Spinal cord (tissue), 10 donors: ENCODE measurements around the gene LRFN2. TPM values are rescaled to one million over a fixed set of nuclear protein-coding genes. Genes with fewer than 3 reads are reported as not detected.

ENCODE experiments used
- DNase-seq, 6 donors: peaks; one replicate each; pipeline versions ENCODE4 v3.0.0 to v3.0.0-alpha.2; 2013 to 2015; ENCODE audit warnings: low spot score in 6 of 6, low read depth in 4 of 6
- H3K27ac ChIP-seq: one replicate; pipeline ENCODE4 v1.5.1; 2013; ENCODE audit warnings: low read depth, low read length, control low read depth
- H3K27me3 ChIP-seq: one replicate; pipeline ENCODE4 v1.6.1; 2013; ENCODE audit warnings: low read length; ENCODE audit not compliant: control insufficient read depth, insufficient read depth
- H3K36me3 ChIP-seq: one replicate; pipeline ENCODE4 v1.6.1; 2013; ENCODE audit warnings: low read length; ENCODE audit not compliant: control insufficient read depth, insufficient read depth
- H3K4me1 ChIP-seq: one replicate; pipeline ENCODE4 v1.6.1; 2013; ENCODE audit warnings: low read length; ENCODE audit not compliant: control insufficient read depth, insufficient read depth
- H3K4me3 ChIP-seq: one replicate; pipeline ENCODE4 v1.5.1; 2013; ENCODE audit warnings: low read depth, low read length, control low read depth
- H3K9me3 ChIP-seq: one replicate; pipeline ENCODE4 v1.6.1; 2013; ENCODE audit warnings: low read length; ENCODE audit not compliant: control insufficient read depth, insufficient read depth
- WGBS: methylation state at CpG from one replicate; pipeline ENCODE4 v1.1.5; 2013; ENCODE audit warnings: missing lambda C conversion rate; ENCODE audit not compliant: insufficient coverage; 5-methylcytosine and 5-hydroxymethylcytosine counted together
- polyA plus RNA-seq, 2 donors: library from polyadenylated mRNA; unstranded; fragments of 120-200 nt; gene quantifications; one replicate each; pipeline ENCODE4 v1.2.1, GENCODE V29; 2013; ENCODE audit not compliant: insufficient read length in 2 of 2
- total RNA-seq, 2 donors: library from RNA; depleted of rRNA in 1 of 2; stranded (reverse); fragments of 120-200 nt in 1 of 2; fragments of >200 nt in 1 of 2; gene quantifications; one replicate each; pipeline versions ENCODE4 v1.2.3 to v1.2.4, GENCODE V29; 2013 to 2014
- donor health status: healthy.

LRFN2 gene
- total and polyA plus RNA-seq, 4 donors: 2.7 to 8.6 (median 7.3) TPM

- H3K4me3 ChIP-seq: no peak overlapping the region
Observed at GRCh38 chr6:40477246-40478126, 109.7 kb downstream of the LRFN2 start.

DNA sequence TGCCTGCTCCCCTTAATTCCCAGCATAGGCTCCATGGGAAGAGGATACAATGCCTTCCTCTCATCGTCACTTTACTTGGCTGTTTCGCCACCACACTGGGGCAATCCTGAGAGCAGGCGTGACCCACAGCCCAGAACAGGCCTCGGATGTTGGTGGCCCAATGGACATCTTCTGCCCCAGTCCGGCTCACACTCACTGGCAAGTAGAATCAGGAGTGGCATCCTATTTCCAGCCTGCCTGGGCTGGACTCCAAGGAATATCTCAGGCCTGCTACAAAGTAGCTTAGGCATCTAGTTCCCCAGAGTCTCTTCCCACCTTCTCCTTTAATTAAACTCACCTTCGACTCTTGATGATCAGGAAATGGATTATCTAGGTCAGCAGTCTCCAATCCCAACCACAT, 110.5 kb downstream of the LRFN2 start:
- WGBS: 84% methylated on average over 5 of the region's 6 CpGs
- Histone ChIP-seq H3K27me3 (no peaks in the 10 kb centered on the region), H3K9me3 (no peaks in the 10 kb centered on the region), H3K27ac (no peak overlapping the region), H3K4me1 (peaks cover 11% of the 10 kb centered on the region), H3K4me3 (no peak overlapping the region), H3K36me3 (no peaks in the 10 kb centered on the region)
- DNase-seq: no peak

More at GRCh38 chr6:40477246-40478126, 109.7 kb downstream of the LRFN2 start:
- Histone ChIP-seq H3K9me3 (no peaks in the 10 kb centered on the region), H3K4me1 (peaks cover 19% of the 10 kb centered on the region), H3K27ac (no peak overlapping the region), H3K36me3 (no peaks in the 10 kb centered on the region), H3K27me3 (no peaks in the 10 kb centered on the region)
- DNase-seq: peak in 2 of 6 donors; percentile 74 to 89
- WGBS: 27% methylated on average over 18 of the region's 19 CpGs

- 85% methylated on average over 3 of the region's 3 CpGs for WGBS
- peaks cover 11% of the 10 kb centered on the region for H3K4me1 ChIP-seq
- no peaks in the 10 kb centered on the region for H3K27me3 ChIP-seq
- no peak for DNase-seq
- no peaks in the 10 kb centered on the region for H3K36me3 ChIP-seq
- no peak overlapping the region for H3K27ac ChIP-seq
- no peaks in the 10 kb centered on the region for H3K9me3 ChIP-seq
- no peak overlapping the region for H3K4me3 ChIP-seq
Observed at GRCh38 chr6:40474937-40475336, 112.2 kb downstream of the LRFN2 start.

- H3K27me3 ChIP-seq: no peaks in the 10 kb centered on the region
- H3K4me1 ChIP-seq: peaks cover 10% of the 10 kb centered on the region
- no peak overlapping the region for H3K4me3 ChIP-seq
- 78% methylated on average over 4 of the region's 6 CpGs for WGBS
- H3K9me3 ChIP-seq: no peaks in the 10 kb centered on the region
- no peaks in the 10 kb centered on the region for H3K36me3 ChIP-seq
- H3K27ac ChIP-seq: no peak overlapping the region
- DNase-seq: no peak
Observed at GRCh38 chr6:40473026-40473425, 114.1 kb downstream of the LRFN2 start.

DNA sequence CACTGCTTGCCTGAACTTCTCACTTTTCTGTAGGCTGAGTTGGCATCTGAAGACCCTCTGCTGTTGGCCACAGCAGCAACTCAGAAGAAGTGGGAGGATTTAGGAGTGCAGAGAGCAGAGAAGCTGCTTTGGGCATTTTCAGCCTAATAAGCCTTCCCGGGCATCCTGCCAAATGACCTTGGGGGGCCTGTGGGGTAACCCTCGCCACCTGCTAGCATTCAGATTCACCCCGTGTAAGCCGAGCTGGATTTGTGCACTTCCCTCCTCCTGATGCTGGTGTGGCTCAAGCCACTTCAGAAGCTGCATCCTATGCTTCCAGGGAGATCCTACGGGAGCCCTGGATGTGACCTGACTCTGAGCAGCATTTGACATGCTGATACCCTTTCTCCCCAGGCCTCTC, 114.8 kb downstream of the LRFN2 start:
- 23% methylated on average over 5 of the region's 5 CpGs for WGBS
- DNase-seq: peak in 1 of 6 donors; percentile 43

DNA sequence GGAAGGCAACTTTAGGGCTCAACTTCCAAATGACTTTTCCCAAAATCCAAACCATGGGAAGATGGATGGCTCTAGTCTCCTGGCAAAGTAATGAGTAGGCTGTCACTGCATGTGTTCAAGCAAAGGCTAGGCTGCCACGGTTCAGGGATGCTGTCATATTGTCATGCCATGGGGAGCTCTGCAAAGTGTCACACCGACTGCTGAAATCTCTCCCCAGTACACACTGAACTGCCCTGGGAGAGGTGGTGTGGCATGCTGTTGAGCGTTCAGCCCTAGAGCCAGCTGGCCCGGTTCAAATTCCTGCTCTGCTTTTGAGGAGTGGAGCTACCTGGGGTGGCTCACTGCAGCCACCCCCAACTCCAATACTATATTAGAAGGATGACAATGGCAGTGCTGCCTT, 115.9 kb downstream of the LRFN2 start:
- no peaks in the 10 kb centered on the region for H3K4me1 ChIP-seq
- WGBS: 88% methylated on average over 1 of the region's 4 CpGs
- DNase-seq: no peak
- no peaks in the 10 kb centered on the region for H3K27me3 ChIP-seq
- H3K27ac ChIP-seq: no peak overlapping the region
- H3K36me3 ChIP-seq: no peaks in the 10 kb centered on the region
- no peak overlapping the region for H3K4me3 ChIP-seq
- no peaks in the 10 kb centered on the region for H3K9me3 ChIP-seq

More for the DNA sequence above, 114.8 kb downstream of the LRFN2 start:
- Histone ChIP-seq H3K27me3 (no peaks in the 10 kb centered on the region), H3K4me3 (no peak overlapping the region), H3K27ac (no peak overlapping the region), H3K4me1 (peaks cover 3% of the 10 kb centered on the region), H3K36me3 (no peaks in the 10 kb centered on the region), H3K9me3 (no peaks in the 10 kb centered on the region)

DNA sequence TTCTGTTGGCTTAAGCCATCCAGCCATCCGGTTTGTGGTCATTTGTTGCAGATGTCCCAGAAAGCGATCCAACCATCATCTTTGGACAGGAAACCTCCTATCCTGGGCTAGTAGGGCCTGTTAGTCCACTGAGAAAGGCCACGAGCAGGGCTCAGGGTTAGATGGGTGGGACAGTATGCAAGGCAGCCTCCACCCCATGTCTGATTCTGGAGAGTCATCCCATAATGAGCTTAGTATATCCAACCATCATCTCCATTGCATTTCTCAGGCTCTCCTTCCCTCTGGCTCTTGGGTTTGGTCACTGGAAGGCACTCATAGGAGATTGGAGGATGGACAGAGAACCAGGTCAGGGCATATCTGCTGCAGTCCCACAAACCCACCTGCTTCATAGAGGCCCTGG, 117.8 kb downstream of the LRFN2 start:
- DNase-seq: no peak
- Histone ChIP-seq H3K27me3 (no peaks in the 10 kb centered on the region), H3K27ac (no peak overlapping the region), H3K4me1 (no peaks in the 10 kb centered on the region), H3K36me3 (no peaks in the 10 kb centered on the region), H3K4me3 (no peak overlapping the region), H3K9me3 (no peaks in the 10 kb centered on the region)
- 100% methylated on average over 2 of the region's 3 CpGs for WGBS

DNA sequence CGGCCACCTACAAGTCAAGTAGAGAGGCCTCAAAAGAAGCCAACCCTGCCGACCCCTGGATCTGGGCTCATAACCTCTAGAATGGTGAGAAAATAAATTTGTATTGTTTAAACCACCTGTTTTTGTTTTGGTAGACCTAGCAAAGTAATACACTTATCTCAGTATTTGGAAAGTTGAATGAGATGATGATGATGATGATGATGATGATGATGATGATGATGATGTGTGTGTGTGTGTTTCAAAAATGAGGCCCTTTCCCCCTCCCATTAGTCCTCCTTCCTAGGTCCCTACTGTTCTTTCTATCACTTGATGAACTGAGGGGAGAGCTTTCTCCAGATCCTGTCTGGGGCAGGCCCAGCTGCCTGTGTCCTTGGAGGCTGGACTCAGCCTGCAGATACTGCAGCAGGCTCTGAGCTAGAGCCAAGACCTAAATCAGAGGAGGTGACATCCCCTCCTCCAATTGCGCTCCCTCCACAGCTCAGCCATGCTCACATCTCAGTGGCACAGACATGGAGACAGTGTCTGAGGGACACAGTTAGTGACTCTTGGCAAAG, 120.1 kb downstream of the LRFN2 start:
- H3K36me3 ChIP-seq: no peaks in the 10 kb centered on the region
- H3K27me3 ChIP-seq: no peaks in the 10 kb centered on the region
- H3K4me3 ChIP-seq: no peak overlapping the region
- no peak for DNase-seq
- H3K4me1 ChIP-seq: no peaks in the 10 kb centered on the region
- WGBS: 92% methylated on average over 2 of the region's 3 CpGs
- no peaks in the 10 kb centered on the region for H3K9me3 ChIP-seq
- H3K27ac ChIP-seq: no peak overlapping the region

- Histone ChIP-seq H3K4me3 (no peak overlapping the region), H3K36me3 (no peaks in the 10 kb centered on the region), H3K27ac (no peak overlapping the region), H3K9me3 (no peaks in the 10 kb centered on the region), H3K4me1 (no peaks in the 10 kb centered on the region), H3K27me3 (no peaks in the 10 kb centered on the region)
- DNase-seq: no peak
- no CpG with 5 or more reads among the region's 3 CpGs for WGBS
Observed at GRCh38 chr6:40461643-40462042, 125.5 kb downstream of the LRFN2 start.

- WGBS: no CpG with 5 or more reads among the region's 1 CpG
- H3K4me1 ChIP-seq: no peaks in the 10 kb centered on the region
- DNase-seq: peak in 1 of 6 donors; percentile 68
- no peaks in the 10 kb centered on the region for H3K9me3 ChIP-seq
- H3K27me3 ChIP-seq: no peaks in the 10 kb centered on the region
- no peak overlapping the region for H3K27ac ChIP-seq
- no peaks in the 10 kb centered on the region for H3K36me3 ChIP-seq
- no peak overlapping the region for H3K4me3 ChIP-seq
Observed at GRCh38 chr6:40460380-40460779, 126.8 kb downstream of the LRFN2 start.
